HUES64 (cell line): ENCODE data around the gene MCM5.

Experiments
- H3K27ac ChIP-seq: 2 replicates; pipeline ENCODE4 v1.7.0; 2013; ENCODE audit warnings: low read depth, low read length, inconsistent platforms
- H3K27me3 ChIP-seq: 2 replicates; pipeline ENCODE4 v1.6.1; 2013; ENCODE audit warnings: mild to moderate bottlenecking, low read length; ENCODE audit not compliant: insufficient read depth
- H3K36me3 ChIP-seq: 2 replicates; pipeline ENCODE4 v1.6.1; 2013; ENCODE audit warnings: mild to moderate bottlenecking, low read length; ENCODE audit not compliant: insufficient read depth
- H3K4me1 ChIP-seq: 2 replicates; pipeline ENCODE4 v1.6.1; 2013; ENCODE audit warnings: mild to moderate bottlenecking, low read length, moderate library complexity; ENCODE audit not compliant: insufficient read depth
- H3K4me3 ChIP-seq: 2 replicates; pipeline ENCODE4 v1.5.1; 2013; ENCODE audit warnings: mild to moderate bottlenecking, low read length, moderate library complexity
- H3K9ac ChIP-seq: 2 replicates; pipeline ENCODE4 v1.6.1; 2013; ENCODE audit warnings: mild to moderate bottlenecking, low read depth, low read length
- H3K9me3 ChIP-seq: 2 replicates; pipeline ENCODE4 v1.6.1; 2013; ENCODE audit warnings: low read depth, low read length; ENCODE audit not compliant: insufficient read depth
- WGBS: fragments of 150-250, 120-280 bp; methylation state at CpG from one replicate; pipeline ENCODE4 v1.1.7; 2013; ENCODE audit warnings: missing lambda C conversion rate; 5-methylcytosine and 5-hydroxymethylcytosine counted together

The MCM5 gene

DNA sequence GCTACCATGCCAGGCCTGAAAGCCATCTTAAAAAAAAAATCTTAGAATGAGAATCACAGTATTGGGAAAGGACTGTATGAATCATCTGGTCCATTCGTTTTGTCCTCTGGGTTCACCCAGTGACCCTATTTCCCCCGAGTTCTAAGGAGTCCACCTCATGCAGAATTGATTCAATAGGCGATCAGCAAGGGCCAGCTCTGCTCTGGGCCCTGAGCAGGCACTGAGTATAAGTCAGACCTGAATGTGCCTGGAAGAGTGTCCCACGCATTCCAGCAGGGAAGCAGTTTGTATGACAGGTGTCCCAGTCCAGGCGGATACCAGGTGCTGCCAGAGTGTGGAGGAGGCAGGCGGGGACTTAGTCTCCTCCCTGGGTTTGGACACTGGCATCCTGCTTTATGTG lies 19.9 kb upstream of the MCM5 start:
- Histone ChIP-seq H3K4me3 (no peak overlapping the region), H3K9ac (no peak overlapping the region)

DNA sequence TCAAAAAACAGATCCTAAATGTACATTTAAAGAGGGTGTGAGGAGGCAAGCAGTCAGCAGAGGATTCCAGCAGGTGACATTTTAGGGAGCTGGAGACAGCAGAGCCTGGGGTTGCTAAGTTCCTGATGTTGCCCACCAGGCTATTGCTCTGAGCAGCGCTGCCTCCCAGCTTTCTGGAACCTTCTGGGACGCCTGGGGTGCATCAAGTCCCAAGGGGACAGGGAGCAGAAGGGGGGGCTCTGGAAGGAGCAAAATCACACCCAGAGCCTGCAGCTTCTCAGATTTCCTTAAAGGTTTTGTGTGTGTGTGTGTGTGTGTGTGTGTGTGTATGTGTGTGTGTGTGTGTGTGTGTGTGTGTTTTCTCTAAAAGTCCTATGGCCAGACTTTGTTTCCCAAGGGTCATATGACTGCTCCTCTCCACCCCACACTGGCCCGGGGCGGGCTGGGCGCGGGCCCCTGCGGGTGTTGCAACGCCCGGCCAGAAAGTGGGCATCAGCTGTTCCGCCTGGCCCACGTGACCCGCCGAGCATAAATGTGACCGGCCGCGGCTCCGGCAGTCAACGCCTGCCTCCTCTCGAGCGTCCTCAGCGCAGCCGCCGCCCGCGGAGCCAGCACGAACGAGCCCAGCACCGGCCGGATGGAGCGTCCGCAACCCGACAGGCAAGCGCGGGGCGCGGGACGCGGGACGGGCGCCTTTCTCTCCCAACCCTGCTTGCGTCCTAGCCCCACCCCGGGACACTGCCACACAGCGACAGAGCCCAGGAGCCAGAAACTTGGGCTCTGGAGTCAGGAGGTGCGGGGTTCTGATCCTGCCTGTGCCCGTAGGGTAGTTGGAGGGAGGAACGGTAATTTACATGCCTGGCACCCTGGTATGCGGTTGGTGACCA lies 19.2 kb upstream of the MCM5 start, which contains the start of gene HMOX1:
Gene HMOX1, plus strand, starts transcription at position 560 of the 887 bp plus-strand sequence. Its CDS starts 78 bp downstream, at position 638.
- Histone ChIP-seq H3K27me3 (0 out of 2 replicates have a peak, but pooled peaks cover 6% of the 10 kb centered on the region), H3K9me3 (no peaks in the 10 kb centered on the region), H3K36me3 (peaks cover 11% of the 10 kb centered on the region; the same call in 1 of the 2 replicates), H3K4me3 (peak within 1 kb of the TSS; percentile 64), H3K9ac (peak within 1 kb of the TSS; percentile 50), H3K27ac (no peak within 1 kb of the TSS), H3K4me1 (peaks cover 44% of the 10 kb centered on the region)
- WGBS, result 6% methylated on average over 47 of the region's 47 CpGs

More for the DNA sequence above, 19.9 kb upstream of the MCM5 start:
- peaks cover 11% of the 10 kb centered on the region; the same call in 1 of the 2 replicates for H3K36me3 ChIP-seq
- H3K9me3 ChIP-seq, result no peaks in the 10 kb centered on the region
- H3K27me3 ChIP-seq, result 0 out of 2 replicates have a peak, but pooled peaks cover 6% of the 10 kb centered on the region
- no peak overlapping the region for H3K27ac ChIP-seq
- WGBS, result 91% methylated on average over 6 of the region's 6 CpGs
- H3K4me1 ChIP-seq, result peaks cover 52% of the 10 kb centered on the region

DNA sequence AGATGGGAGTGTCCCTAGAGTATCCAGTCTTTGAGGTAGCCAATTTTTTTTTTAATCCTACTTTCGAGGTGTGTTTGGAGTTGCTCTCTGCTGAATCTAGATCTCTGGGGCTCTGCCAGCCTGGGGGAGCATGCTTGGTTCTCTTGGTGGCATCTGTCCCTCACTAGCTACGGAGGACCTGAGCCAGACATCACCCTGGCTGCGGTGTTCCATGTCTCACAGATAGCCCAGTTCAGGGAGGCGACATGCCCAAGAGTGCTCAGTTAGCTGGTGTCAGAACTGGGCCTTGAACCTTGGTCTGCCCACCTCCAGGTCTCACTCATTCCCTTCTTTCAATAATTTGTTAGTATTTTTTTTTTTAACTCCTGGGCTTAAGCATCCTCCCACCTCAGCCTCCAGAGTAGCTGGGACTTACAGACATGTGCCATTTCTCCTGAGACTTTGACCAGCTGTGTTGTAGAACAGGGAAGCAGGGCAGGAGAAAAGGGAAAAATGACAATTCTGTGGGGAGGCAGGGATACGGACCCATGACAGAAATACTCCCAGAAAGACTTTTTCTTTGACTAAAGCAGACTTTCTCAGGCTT lies 18.4 kb upstream of the MCM5 start:
- Histone ChIP-seq H3K36me3 (peaks cover 14% of the 10 kb centered on the region; the same call in 1 of the 2 replicates), H3K9ac (peak overlapping the region; percentile 50), H3K4me3 (peak overlapping the region; percentile 64), H3K27me3 (0 out of 2 replicates have a peak, but pooled peaks cover 6% of the 10 kb centered on the region), H3K9me3 (no peaks in the 10 kb centered on the region), H3K4me1 (peaks cover 38% of the 10 kb centered on the region), H3K27ac (no peak overlapping the region)
- 80% methylated on average over 5 of the region's 5 CpGs for WGBS

DNA sequence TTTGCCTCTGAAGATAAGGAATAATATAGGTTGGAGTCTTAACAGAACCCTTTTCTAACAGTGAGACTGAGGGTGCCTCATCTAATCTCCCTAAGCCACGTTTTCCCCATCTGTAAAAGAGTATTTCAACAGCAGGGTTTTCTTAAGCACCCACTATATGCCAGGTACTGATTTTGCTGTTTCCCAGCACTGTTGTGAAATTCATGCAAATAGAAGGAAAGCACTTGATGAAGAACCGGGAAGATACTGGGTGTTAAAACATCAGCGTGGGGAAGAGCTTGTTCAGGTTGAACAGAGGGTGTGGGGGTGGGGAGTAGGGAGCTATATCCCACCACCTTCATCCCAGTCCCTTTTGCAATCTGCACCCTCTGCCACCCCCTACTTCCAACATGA lies 16.3 kb upstream of the MCM5 start:
- Histone ChIP-seq H3K27ac (no peak overlapping the region), H3K27me3 (0 out of 2 replicates have a peak, but pooled peaks cover 6% of the 10 kb centered on the region), H3K9me3 (no peaks in the 10 kb centered on the region), H3K4me1 (peaks cover 20% of the 10 kb centered on the region), H3K36me3 (peaks cover 23% of the 10 kb centered on the region), H3K4me3 (no peak overlapping the region), H3K9ac (no peak overlapping the region)
- WGBS, result 85% methylated on average over 3 of the region's 3 CpGs

DNA sequence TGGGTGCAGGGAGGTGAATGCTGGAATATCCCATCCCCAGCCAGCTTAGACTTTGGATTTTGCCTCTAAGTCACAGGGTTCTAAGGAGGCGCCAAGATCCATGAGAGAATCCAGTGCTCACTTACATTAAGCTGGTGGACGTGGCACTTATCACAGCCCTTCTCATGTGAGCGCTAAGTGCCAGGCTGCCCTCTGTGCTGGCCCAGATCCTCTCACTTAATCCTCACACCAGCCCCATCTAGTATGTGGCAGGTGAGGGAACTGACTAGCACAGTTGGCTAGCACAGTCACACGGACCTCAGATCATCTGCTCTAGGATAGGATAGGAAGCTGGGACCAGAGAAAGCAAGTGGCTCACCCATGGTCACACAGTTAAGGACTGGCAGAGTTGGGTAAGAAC lies 15.4 kb upstream of the MCM5 start:
- Histone ChIP-seq H3K4me3 (no peak overlapping the region), H3K4me1 (peaks cover 11% of the 10 kb centered on the region), H3K9ac (no peak overlapping the region), H3K36me3 (peaks cover 23% of the 10 kb centered on the region), H3K9me3 (no peaks in the 10 kb centered on the region), H3K27me3 (0 out of 2 replicates have a peak, but pooled peaks cover 6% of the 10 kb centered on the region), H3K27ac (no peak overlapping the region)
- WGBS, result 92% methylated on average over 4 of the region's 4 CpGs

DNA sequence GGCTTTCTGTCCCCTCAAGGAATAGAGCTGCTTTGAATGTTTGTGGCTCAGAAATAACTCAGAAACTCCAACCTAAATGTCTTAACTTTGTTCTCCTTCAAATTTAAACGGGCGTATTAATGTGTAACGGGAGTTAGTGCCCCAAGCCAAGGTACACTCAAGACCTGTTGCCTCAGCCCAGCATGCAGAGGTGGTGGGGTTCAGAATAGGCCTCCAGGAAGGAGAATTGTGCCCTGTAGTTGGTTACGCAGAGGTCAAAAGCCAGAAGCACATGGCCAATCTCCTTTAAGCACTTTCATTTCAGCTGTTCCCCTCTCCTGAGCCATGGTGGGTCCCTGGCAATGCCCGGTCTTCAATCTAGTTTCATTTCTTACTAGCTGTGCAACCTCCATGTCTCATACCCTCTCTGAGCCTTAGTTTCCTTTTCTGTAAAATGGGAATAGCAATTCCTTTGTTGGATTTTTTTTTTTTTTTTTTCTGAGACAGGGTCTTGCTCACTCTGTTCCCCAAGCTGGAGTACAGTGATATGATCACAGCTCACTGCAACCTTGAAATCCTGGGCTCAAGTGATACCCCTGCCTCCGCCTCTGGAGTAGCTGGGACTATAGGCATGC lies 14.9 kb upstream of the MCM5 start:
- Histone ChIP-seq H3K4me3 (no peak overlapping the region), H3K27ac (no peak overlapping the region), H3K36me3 (peaks cover 28% of the 10 kb centered on the region), H3K27me3 (0 out of 2 replicates have a peak, but pooled peaks cover 6% of the 10 kb centered on the region), H3K9me3 (no peaks in the 10 kb centered on the region), H3K9ac (no peak overlapping the region), H3K4me1 (peaks cover 11% of the 10 kb centered on the region)
- WGBS, result 94% methylated on average over 6 of the region's 6 CpGs

DNA sequence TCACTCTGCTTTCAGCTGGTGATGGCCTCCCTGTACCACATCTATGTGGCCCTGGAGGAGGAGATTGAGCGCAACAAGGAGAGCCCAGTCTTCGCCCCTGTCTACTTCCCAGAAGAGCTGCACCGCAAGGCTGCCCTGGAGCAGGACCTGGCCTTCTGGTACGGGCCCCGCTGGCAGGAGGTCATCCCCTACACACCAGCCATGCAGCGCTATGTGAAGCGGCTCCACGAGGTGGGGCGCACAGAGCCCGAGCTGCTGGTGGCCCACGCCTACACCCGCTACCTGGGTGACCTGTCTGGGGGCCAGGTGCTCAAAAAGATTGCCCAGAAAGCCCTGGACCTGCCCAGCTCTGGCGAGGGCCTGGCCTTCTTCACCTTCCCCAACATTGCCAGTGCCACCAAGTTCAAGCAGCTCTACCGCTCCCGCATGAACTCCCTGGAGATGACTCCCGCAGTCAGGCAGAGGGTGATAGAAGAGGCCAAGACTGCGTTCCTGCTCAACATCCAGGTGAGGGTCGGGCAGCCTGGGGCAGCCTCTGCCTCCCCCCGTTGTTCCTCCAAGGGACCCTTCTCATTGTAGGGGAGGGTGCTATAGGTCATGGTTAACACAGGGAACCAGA lies 13.2 kb upstream of the MCM5 start:
- H3K36me3 ChIP-seq, result peaks cover 32% of the 10 kb centered on the region
- H3K27ac ChIP-seq, result no peak overlapping the region

DNA sequence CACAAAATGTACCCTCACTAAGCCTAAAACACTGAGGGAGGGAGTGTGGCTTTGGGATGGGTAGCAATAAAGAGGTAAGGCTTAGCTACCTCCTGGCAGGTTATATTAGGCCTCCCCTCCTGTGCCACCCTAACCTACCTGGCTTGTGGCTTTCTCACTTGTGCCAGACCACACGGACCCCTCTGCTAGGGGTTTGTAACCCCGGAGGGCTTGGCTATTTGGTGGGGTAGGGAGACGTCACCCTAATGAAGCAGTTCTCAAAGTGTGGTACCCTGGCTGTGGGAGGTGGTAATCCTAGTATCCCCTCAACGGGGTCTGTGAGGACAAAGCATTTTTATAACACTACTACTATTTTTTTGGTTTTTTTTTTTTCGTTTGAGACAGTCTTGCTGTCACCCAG lies 9.0 kb upstream of the MCM5 start:
- Histone ChIP-seq H3K36me3 (peaks cover 28% of the 10 kb centered on the region), H3K9me3 (no peaks in the 10 kb centered on the region), H3K4me1 (no peaks in the 10 kb centered on the region), H3K27ac (no peak overlapping the region), H3K4me3 (no peak overlapping the region), H3K9ac (no peak overlapping the region), H3K27me3 (no peaks in the 10 kb centered on the region)
- 92% methylated on average over 5 of the region's 5 CpGs for WGBS

More for the DNA sequence above, 13.2 kb upstream of the MCM5 start:
- H3K4me3 ChIP-seq, result no peak overlapping the region
- no peaks in the 10 kb centered on the region for H3K9me3 ChIP-seq
- H3K4me1 ChIP-seq, result no peaks in the 10 kb centered on the region
- no peak overlapping the region for H3K9ac ChIP-seq
- H3K27me3 ChIP-seq, result no peaks in the 10 kb centered on the region
- WGBS, result 96% methylated on average over 19 of the region's 19 CpGs

DNA sequence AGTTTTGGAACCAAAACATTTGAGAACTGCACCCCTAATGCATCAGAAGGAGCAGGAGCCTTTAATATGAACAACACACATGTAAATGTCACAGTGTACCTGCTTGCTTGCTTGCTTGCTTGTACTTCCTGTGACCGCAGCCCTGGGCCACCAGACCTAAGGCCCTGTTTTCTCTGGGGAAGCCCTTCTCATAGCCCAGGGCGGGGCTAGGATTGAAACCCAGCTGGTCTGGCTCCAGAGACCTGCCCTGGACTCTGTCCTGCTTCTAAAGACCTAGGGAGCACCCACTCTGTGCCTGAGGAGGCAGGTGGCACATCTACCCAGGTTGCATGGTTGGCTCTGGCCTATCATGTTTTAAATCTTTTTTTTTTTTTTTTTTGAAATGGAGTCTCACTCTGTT lies 7.6 kb upstream of the MCM5 start:
- Histone ChIP-seq H3K4me3 (no peak overlapping the region), H3K36me3 (peaks cover 18% of the 10 kb centered on the region), H3K27ac (no peak overlapping the region), H3K9me3 (no peaks in the 10 kb centered on the region), H3K9ac (no peak overlapping the region), H3K4me1 (peaks cover 10% of the 10 kb centered on the region), H3K27me3 (no peaks in the 10 kb centered on the region)
- 96% methylated on average over 2 of the region's 2 CpGs for WGBS

DNA sequence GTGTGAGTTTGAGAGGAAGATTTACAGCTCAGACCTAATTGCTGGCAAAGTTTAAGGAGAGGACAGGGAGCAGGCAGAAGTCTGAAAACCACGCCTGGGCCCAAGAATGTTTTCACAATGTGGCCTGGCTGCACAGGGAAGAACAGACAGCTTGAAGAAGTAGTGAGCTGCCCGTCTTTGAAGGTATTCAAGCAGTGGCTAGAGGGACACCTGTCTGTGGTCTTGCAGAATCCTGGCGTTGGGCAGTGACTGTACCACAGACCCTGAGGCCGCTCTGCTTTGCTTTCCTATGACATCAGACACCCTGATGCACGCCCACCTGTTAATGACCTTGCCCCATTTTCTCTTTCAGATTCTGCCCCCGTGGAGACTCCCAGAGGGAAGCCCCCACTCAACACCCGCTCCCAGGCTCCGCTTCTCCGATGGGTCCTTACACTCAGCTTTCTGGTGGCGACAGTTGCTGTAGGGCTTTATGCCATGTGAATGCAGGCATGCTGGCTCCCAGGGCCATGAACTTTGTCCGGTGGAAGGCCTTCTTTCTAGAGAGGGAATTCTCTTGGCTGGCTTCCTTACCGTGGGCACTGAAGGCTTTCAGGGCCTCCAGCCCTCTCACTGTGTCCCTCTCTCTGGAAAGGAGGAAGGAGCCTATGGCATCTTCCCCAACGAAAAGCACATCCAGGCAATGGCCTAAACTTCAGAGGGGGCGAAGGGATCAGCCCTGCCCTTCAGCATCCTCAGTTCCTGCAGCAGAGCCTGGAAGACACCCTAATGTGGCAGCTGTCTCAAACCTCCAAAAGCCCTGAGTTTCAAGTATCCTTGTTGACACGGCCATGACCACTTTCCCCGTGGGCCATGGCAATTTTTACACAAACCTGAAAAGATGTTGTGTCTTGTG lies 6.6 kb upstream of the MCM5 start:
- Histone ChIP-seq H3K27me3 (no peaks in the 10 kb centered on the region), H3K4me1 (peaks cover 14% of the 10 kb centered on the region), H3K27ac (no peak overlapping the region), H3K9ac (no peak overlapping the region), H3K4me3 (no peak overlapping the region), H3K9me3 (no peaks in the 10 kb centered on the region), H3K36me3 (peaks cover 16% of the 10 kb centered on the region; the same call in 1 of the 2 replicates)
- 90% methylated on average over 16 of the region's 16 CpGs for WGBS
